H7 (cell line): ENCODE measurements around the gene PANX1. TPM values are rescaled to one million over a fixed set of nuclear protein-coding genes. Genes with fewer than 3 reads are reported as not detected.

ENCODE experiments used
- DNase-seq: peaks from one replicate; pipeline ENCODE4 v3.0.0; 2012
- H3K27me3 ChIP-seq: 2 replicates; pipeline ENCODE4 v1.6.0; 2011; ENCODE audit warnings: mild to moderate bottlenecking, low read length; ENCODE audit not compliant: control insufficient read depth, insufficient read depth
- H3K36me3 ChIP-seq: replicated peaks from 2 replicates; pipeline ENCODE4 v1.5.1; 2011; ENCODE audit warnings: low read length; ENCODE audit not compliant: control insufficient read depth, insufficient read depth
- H3K4me3 ChIP-seq: 2 replicates; pipeline ENCODE4 v1.5.1; 2011; ENCODE audit warnings: low read depth, mild to moderate bottlenecking, control low read depth, low read length, moderate library complexity; ENCODE audit not compliant: insufficient read depth
- total RNA-seq: library from RNA; depleted of rRNA; stranded (reverse); fragments of >200 nt; shearing (Covaris generic); gene quantifications from 2 replicates; pipeline ENCODE4 v1.2.3, GENCODE V29; 2014; rRNA removed

PANX1 gene, protein sequence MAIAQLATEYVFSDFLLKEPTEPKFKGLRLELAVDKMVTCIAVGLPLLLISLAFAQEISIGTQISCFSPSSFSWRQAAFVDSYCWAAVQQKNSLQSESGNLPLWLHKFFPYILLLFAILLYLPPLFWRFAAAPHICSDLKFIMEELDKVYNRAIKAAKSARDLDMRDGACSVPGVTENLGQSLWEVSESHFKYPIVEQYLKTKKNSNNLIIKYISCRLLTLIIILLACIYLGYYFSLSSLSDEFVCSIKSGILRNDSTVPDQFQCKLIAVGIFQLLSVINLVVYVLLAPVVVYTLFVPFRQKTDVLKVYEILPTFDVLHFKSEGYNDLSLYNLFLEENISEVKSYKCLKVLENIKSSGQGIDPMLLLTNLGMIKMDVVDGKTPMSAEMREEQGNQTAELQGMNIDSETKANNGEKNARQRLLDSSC
- total RNA-seq: 25.7 and 26.4 TPM in 2 replicates

DNA sequence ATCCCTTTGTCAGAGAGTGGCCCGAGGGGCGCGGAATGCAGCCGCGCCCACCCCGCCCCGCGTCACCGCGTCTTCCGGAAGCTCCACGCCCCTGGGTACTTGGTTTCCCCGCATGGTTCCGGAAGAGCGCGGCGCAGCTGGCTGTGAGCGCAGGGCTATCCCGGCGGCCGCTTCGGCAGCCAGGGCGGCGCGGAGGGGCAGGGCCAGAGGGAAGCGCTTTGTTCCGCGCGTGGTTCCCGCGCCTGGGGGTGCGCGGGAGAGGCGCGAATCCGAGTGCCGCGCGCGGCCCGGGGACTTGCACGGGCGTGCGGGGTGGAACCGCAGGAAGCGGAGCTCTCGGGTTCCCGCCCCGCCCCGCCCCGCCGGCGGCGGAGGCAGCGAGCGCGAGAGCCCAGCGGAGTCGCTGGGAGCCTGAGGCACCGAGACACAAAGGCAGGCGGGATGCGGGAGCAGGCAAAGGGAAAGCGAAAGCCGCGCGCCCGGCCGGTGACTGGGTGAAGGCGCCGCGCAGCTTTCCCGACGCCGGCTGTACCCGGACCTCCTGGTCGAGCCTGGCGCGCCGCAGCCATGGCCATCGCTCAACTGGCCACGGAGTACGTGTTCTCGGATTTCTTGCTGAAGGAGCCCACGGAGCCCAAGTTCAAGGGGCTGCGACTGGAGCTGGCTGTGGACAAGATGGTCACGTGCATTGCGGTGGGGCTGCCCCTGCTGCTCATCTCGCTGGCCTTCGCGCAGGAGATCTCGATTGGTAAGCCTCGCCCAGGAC lies at the start of gene PANX1:
PANX1 (plus strand) TSS at position 96 of the 766 bp plus-strand sequence; CDS start at position 568, 472 bp downstream.
- no peaks in the 10 kb centered on the region for H3K27me3 ChIP-seq
- DNase-seq: peak; percentile 89
- H3K36me3 ChIP-seq: no peaks in the 10 kb centered on the region
- peak within 1 kb of the TSS; percentile 95 for H3K4me3 ChIP-seq

DNA sequence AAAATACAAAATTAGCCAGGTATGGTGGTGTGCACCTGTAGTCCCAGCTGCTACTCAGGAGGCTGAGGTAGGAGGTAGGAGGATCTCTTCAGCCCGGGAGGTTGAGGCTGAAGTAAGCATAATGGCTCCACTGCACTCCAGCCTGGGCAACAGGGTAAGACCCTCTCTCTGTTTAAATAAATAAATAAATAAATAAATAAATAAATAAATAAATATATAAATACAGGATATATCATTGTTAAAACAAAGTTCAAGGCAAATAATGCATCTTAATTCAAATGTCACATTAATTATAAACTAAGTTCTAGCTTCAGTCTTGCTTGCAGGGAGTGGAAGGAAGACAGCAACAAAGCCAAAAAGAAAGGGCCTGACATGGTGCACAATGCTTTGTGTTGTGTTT lies 44.5 kb upstream of the PANX1 start:
- Histone ChIP-seq H3K27me3 (no peaks in the 10 kb centered on the region), H3K36me3 (no peaks in the 10 kb centered on the region)
- DNase-seq: no peak

DNA sequence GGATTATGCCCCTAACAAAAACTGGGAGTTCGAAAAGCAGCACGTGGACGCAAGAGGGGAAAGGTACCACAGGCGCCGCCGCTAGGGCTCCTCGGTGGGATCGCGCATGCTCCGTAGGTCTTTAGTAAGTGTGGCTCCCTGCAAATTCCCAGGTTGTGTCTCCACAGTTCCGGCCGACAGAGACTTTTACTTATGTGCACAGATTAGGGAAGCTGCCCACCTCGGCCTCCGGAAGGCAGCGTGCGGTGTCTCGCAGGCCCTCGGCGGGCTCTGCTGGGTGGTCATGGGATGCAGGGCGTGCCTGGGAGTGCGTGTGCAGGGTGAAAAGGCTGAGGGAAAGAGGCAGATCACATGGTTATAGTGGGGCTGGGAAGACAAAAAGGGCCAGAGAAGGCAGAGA lies 39.7 kb upstream of the PANX1 start:
- no peaks in the 10 kb centered on the region for H3K36me3 ChIP-seq
- DNase-seq: no peak
- H3K27me3 ChIP-seq: no peaks in the 10 kb centered on the region

More for the DNA sequence above, 44.5 kb upstream of the PANX1 start:
- H3K4me3 ChIP-seq: no peak overlapping the region

DNA sequence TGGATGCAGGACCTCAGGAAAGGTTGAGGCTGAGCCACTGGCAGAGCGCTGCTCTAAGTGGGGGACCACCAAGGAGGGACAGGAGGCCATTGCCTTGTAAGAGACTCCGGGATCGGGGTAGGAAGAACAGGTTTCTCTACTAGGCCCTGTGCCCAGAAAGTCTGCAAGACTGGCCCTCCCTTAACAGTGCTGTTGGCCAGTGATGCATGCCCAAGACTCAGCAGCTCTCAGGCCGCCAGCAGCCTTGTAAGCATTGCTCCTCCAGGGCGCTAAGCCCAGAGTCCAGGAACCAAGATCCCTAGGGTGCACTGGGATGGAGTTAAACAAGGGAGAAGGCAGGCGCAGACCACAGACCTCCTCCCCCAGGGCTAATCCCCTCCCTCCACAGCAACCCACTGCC lies 39.3 kb upstream of the PANX1 start:
- Histone ChIP-seq H3K4me3 (no peak overlapping the region), H3K27me3 (no peaks in the 10 kb centered on the region), H3K36me3 (no peaks in the 10 kb centered on the region)
- DNase-seq: no peak

More for the DNA sequence above, 39.7 kb upstream of the PANX1 start:
- H3K4me3 ChIP-seq: no peak overlapping the region

DNA sequence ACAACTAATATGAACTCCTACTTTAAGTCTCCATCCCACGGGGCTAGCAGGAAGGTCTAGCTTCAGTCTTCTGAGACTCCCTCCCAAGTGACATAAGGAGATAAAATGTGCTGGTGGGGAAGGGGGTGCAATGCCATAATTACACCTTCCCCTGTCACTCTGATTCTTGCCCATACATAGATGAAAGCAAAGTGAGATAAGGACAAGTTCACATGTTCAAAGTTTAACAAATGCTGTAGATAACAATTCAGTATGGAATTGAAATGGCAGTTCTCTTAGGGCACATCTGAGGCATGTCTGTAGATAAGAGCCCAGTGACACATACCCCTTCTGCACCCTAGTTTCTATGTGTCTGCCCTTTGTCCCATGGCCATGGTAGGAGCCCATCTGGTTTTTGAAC lies 38.2 kb upstream of the PANX1 start:
- H3K4me3 ChIP-seq: no peak overlapping the region
- DNase-seq: no peak
- H3K27me3 ChIP-seq: no peaks in the 10 kb centered on the region
- H3K36me3 ChIP-seq: no peaks in the 10 kb centered on the region

DNA sequence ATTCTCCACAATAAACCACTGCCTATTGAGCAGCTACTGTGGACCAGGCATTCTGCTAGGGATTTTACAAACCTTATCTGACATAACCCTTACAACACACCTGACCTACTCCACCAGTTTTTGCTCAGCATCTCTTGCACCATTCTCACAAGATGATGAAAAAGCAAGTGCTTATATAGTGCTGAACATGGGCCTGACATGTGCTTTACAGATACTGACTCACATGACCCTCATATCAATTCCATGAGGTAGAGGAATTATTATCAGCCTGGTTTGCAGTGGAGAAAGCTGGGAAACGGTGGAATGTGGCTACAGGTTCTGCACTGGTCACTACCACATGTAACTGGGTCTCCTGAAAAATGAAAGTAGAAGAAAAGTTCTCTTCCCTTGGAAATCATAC lies 37.5 kb upstream of the PANX1 start:
- no peak for DNase-seq
- Histone ChIP-seq H3K27me3 (no peaks in the 10 kb centered on the region), H3K4me3 (no peak overlapping the region), H3K36me3 (no peaks in the 10 kb centered on the region)

DNA sequence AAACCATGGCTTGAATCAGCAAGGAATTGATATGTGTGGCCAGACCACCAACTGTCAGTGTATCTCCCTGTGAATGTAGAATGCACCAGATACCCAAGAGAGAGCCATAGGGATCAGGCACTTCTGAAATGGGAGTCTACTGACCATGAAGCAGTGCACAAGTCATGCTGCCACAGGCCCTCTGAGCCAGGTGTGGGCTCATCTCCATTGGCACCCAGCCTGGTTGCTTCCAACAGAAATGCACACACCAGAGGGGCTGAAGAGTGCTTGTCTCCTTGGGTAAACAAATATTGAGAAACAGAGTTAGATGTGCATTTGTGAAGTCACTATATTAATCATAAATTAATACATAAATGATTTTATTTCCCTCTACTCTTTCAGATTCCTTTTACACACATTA lies 28.4 kb upstream of the PANX1 start:
- DNase-seq: no peak

DNA sequence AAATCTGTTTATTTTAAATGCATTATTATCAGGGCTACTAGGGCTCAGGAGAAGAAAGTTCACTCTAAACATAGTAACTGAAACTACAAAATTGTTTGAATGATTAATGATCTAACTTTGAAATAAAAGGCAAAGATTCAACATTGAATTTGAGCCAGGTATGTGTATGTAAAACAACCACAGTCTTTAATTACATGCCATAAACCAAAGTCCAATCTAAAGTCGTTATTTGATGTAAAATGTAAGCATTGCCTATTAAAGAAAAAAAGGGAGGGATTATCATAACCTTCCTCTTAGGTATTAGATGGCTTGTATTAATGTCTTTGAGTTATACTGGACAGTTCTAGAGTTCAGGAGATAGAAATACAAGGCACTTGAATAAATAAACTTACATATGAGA lies 25.2 kb upstream of the PANX1 start:
- DNase-seq: no peak
- H3K4me3 ChIP-seq: no peak overlapping the region
- H3K36me3 ChIP-seq: no peaks in the 10 kb centered on the region
- no peaks in the 10 kb centered on the region for H3K27me3 ChIP-seq

More for the DNA sequence above, 28.4 kb upstream of the PANX1 start:
- no peak overlapping the region for H3K4me3 ChIP-seq
- H3K36me3 ChIP-seq: no peaks in the 10 kb centered on the region
- no peaks in the 10 kb centered on the region for H3K27me3 ChIP-seq

DNA sequence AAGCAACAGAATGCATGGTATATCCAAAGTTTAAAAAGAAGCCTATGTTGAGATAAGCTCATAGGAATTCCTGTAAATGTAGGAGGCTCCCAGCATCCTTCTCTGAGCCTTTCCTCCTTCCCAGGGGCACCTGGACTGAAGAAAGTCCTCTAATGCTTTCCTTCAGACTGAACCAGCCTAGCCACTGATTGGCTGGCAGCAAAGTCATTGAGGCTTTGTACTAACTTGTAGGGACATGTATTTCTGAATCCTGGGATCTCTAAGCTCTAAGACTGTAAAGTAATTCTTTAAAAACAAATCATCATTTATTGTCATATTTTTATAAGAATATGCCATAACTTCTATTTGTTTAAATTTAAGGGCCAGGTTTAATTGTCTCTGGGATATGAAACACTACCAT lies 23.9 kb upstream of the PANX1 start:
- no peaks in the 10 kb centered on the region for H3K36me3 ChIP-seq
- H3K27me3 ChIP-seq: no peaks in the 10 kb centered on the region
- DNase-seq: no peak
- no peak overlapping the region for H3K4me3 ChIP-seq

DNA sequence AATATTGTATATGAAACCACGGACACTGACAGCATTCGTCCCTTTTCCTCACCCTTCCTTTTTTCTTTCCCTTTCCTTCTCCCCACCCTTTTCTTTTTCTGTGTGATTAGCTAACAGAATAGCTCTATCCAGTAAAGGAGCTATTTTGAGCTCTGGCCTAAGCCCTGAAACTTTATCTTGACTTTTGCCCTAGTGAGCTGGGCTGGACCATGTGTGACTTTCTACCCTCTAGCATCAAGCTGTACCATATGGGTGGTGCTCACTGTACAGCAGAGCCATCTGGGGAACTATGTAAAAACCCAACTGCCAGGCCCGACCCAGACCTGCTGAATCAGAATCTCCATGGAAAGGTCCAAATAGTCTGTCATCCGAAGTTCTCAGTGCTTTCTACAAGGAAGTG lies 21.9 kb upstream of the PANX1 start:
- Histone ChIP-seq H3K36me3 (no peaks in the 10 kb centered on the region), H3K27me3 (no peaks in the 10 kb centered on the region), H3K4me3 (no peak overlapping the region)
- DNase-seq: no peak

DNA sequence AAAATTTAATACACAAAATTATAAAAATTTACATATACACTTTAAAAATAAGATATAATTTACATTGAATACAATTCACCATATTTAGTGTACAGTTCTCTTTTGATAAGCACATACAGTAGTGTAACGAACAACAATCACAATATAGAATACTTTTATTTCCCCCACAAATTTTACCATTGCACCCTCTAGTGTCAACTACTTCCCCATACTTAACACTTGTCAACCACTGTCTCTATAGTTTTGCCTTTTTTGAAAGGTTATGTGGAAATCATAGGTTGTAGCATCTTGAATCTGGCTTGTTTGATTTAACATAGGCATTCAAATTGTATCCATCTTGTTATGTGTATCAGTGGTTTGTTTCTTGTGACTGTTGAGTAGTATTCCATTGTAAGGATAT lies 21.3 kb upstream of the PANX1 start:
- Histone ChIP-seq H3K4me3 (no peak overlapping the region), H3K27me3 (no peaks in the 10 kb centered on the region), H3K36me3 (no peaks in the 10 kb centered on the region)
- no peak for DNase-seq

DNA sequence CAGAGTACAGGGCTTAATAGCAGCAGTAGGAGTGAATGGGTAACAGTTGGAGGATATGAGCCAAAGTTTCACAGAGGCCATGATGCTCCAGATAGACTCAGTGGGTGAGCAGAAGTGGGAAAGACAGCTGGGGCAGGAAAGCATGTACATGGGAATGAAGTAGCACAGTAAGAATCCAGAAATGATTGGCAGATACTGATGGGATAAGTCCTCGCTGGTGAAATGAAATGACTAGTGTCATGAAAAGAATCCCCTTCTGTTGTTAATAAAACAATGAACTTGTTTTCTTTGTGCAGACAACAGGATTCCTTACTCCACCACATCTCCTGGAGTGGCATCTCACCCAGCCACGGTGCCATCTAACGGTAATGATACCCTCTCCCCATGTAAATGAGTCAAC lies 17.4 kb upstream of the PANX1 start:
- DNase-seq: no peak
- Histone ChIP-seq H3K36me3 (no peaks in the 10 kb centered on the region), H3K27me3 (no peaks in the 10 kb centered on the region), H3K4me3 (no peak overlapping the region)

DNA sequence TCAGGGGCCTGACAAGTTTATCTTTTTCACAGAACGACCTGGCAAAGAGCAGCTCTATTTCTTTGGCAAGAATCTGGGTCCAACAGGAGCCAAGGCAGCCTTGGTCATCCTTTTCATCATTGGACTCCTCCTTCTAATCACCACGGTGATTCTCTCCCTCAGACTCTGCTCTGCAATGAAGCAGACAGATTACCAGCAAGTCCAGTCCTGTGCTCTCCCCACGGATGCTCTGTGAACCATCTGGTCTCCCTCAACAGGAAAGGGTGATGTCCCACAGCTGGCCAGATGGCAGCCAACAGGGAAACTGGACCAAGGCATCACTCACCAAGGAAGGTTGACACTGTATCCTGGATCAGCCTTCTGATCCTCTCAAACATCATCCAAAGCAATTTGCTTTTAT lies 17.0 kb upstream of the PANX1 start:
- no peaks in the 10 kb centered on the region for H3K27me3 ChIP-seq
- H3K4me3 ChIP-seq: no peak overlapping the region
- DNase-seq: no peak
- H3K36me3 ChIP-seq: no peaks in the 10 kb centered on the region

DNA sequence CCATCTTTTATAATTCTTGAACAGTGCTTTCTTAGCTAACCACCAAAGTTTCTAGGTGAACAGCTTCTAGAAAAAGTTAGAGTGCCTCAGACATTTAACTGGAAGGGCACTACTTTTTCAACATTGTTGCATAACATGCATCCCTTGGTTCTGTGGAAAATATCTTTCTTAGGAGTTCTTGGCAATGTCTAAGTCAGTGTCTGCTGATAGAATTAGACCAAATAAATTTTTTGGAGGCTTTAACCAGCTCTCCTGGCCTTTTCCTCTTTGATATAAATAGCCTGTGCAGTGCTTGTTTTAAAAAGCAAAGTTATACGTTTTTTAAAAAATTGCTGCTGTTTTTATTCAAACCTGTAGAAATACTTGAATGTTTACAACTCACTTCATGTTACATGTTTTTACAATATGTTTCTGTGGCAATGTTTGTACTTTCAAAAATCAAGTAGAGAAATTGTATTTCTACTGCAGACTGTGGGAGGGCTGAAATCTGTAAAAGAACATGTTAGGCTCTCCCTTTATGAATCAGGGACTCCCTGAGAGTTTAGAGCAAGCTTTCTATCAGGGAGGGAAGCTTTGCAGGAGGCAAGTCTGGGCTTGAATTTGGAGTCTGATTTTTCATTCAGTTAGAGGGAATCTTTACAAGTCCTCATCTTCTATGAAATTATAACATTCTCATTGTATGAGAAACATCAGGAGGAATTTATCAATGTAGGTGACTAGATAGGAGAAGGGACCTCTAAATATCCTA lies 16.3 kb upstream of the PANX1 start:
- H3K36me3 ChIP-seq: no peaks in the 10 kb centered on the region
- H3K4me3 ChIP-seq: no peak overlapping the region
- no peaks in the 10 kb centered on the region for H3K27me3 ChIP-seq
- no peak for DNase-seq
